Glomerular visceral epithelial cell (primary cell): Measurements from ENCODE around the gene DYNLT5.
"Not testable (repeated sequence)": the region's sequence is repeated elsewhere in the genome, so short reads cannot be mapped to it uniquely, and the experiment has no call there.

Source experiments
- DNase-seq: peaks from one replicate; pipeline ENCODE4 v3.0.0-alpha.2; 2016; ENCODE audit errors: extremely low spot score

The DYNLT5 gene

DNA sequence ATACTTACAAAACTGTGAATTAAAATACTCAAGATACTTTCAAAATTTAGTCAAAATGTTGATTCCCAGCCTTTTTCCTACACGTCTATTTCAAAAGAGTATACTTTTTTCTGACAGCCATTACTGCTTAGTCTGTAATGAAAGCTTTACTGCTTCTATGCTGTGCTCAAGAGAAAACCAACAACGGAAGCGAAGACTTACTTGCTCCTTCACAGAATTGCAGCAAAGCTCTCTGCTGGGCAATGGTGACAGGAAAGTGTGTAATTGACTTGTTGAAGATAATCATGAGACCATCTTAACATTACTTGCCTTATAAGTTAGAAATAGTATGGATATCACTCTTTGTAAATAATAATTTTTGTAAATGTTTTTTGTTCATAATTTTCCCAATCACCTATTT, 1.7 kb upstream of the DYNLT5 start:
- no peak for DNase-seq

GRCh38 chr1:66751160-66751559, 1.1 kb upstream of the DYNLT5 start:
- no peak for DNase-seq

DNA sequence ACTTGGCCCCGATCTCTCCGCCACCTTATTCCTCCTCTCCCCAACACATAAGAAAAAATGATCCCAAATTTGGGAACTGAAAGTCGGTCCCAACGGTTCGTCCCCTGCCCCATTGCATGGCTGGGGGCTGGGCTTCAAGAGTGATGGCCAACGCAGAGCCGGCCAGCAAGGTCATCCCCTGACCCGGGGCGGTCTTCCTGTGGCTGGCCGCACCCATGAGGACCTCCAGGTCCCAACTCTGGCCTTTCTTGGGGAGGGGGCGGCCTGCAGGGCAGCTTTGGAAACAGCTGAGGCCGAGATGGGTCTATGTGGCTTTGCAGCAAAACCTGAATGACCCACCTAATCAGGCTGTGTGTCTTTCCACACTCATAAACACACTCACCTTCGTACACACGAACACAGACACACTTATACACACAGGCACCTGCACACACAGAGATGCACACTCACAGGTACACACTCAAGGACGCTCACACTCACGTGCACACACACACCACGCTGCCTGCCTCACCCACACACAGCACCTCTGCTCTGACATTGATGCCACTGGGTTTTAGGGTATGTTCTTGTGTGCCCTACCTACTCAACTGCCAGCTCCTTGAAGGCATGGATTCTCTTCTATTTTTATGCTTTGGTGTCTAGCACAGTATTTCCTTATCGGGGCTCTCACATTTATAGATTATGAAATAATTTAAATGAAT, 562 bp downstream of the DYNLT5 start:
- no peak for DNase-seq

DNA sequence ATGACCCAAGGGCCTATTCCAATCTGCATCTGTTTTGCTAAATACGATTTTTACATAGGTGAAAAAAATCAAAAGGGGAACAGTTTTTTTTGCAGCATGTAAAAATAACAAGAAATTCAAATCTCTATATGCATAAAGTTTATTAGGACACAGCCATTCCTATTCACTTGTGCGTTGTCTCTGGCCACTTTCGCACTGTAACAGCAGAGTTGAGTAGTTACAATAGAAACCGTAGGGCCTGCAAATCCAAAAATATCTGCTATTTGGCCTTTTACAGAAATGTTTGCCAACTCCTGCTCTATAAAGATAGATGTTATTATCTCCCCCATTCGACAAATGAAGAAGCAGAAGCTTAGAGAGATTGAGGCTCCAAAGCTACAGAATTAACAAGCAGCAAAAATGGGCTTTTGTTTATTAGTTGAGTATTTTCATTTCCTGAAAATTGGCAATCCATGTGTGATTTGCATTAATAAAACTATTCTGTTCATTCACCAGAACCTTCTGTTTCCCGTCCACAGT, 5.5 kb downstream of the DYNLT5 start:
- no peak for DNase-seq

DNA sequence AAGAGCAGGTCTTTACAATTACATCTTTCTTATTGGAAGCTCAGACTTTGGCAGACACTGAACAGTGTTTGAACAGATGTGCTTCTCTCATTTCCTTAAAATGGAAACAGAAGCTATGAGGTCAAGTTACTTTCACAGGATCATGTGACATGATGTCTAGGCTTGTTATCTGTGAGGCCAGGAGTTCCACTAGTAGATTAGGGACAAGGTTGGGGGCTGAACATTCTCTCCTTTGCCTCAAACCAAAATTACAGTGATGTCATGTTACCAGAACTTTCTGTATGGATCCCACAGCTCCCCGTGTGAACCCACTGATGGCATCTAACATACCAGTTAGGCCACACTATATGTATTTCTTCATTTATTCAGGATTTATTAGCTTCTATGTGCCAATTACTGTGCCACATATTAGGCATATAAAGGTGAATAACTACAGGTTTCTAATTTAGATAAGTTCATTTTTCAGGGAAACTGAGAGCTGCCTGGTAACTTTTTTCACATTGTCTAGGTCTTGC, 6.0 kb downstream of the DYNLT5 start:
- no peak for DNase-seq

GRCh38 chr1:66760506-66760905, 8.2 kb downstream of the DYNLT5 start:
- DNase-seq = no peak

- no peak for DNase-seq
These were observed 9.0 kb downstream of the DYNLT5 start for GRCh38 chr1:66761221-66761620.

DNA sequence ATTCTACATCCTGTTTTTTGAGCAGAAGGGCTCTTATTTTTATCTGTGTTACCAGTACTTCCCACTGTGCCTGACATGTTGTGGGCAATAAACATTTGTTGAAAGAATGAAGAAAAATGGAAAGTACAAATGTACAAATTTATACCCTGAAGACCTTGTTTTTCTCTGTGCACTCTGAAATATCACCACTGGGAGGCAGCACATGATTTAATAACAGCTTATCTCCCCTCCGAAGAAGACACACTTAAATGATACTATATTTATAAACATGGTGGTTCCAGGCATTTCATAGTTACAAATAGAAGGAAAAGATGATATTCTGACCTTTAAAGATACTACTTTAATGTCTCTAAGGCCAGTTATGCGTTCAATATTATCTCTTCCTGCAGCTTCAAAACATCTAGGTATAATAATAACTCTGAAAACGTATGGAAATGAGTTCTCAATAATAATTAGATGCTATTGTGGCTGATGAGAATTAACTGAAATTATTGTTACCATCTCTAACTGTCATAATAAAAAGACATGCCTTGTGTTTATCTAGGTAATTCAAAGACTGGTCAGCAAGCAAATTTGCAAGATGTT, 12.8 kb downstream of the DYNLT5 start:
- peak; percentile 51 for DNase-seq

DNA sequence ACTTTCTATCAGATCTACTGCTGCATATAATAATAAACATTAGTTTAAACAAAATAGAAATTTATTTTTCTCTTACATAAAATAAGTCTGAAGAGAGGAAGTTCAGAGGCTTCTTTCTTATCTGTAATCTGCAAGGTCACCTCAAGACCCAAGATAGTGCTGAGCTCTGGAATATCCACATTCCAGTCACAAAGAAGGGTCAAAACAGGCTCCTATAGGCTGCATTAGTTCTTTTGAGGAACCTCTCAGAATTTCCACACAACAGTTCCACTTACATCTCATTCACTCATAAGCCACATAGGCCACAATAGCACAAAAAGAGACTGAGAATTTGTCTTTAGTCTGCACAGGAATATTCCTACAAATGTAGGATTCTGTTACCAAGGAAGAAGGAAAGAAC, 15.4 kb downstream of the DYNLT5 start:
- no peak for DNase-seq

- no peak for DNase-seq
These were observed 16.7 kb downstream of the DYNLT5 start for GRCh38 chr1:66768965-66769364.

GRCh38 chr1:66769512-66770229, 17.4 kb downstream of the DYNLT5 start:
- DNase-seq = no peak

- DNase-seq = no peak
These were observed 18.0 kb downstream of the DYNLT5 start for GRCh38 chr1:66770240-66770639.

DNA sequence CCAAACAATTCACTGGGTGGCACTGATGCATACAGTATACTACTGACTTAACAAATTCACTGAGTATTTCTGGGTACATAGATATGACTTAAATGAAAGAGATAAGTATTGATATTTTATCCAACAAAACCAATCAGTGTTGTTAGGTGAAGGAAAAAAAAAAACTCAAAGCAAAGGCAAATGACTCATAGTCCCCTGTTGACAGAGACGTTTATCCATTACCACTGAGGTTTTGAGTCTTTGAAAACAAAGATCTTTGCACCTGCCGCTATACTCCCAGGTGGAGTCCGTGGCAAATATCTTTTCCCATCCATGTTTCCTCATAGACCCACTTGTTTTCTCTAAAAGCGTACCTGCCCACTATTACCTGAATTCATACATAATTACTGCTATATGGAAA, 18.4 kb downstream of the DYNLT5 start:
- no peak for DNase-seq

- no peak for DNase-seq
These were observed 21.0 kb downstream of the DYNLT5 start for GRCh38 chr1:66773227-66773626.

- DNase-seq = no peak
These were observed 22.2 kb downstream of the DYNLT5 start for GRCh38 chr1:66774438-66774837.

GRCh38 chr1:66775646-66776045, 23.4 kb downstream of the DYNLT5 start:
- DNase-seq = no peak

DNA sequence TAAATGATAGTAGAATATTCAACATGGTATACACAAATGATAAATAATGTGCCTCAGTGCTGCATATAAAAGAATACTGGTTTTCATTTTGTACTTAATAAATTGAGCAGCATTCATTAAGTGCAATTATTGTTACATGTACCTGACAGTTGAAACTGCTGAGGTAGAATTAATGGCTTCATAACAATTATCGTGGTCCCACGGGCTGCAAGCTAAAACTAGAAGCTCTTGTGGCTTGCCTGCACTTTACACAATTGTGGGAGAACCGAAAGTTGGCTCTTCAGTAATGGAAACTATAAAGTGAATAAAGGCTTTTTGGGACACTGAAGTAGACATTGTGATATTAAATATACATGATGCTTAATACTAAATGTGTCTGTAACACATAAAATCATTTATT, 25.6 kb downstream of the DYNLT5 start:
- no peak for DNase-seq

DNA sequence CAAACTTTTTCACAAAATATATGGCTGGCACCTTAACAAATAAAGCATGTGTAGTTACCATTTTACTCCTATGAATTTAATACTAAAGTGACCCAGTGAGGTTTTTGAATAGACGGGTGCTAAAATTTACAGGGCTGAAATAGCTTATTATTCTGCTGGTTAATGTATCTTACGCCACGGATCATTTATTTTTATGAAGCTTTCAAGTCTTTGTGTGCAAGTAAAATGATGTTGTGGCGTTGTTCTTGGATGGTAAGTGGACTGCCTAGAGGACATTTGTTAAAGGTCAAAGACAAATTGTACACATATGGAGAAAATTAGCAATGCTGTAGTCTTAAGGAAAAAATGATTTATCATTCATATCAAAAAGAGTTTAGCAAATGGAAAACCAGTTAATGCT, 26.0 kb downstream of the DYNLT5 start:
- no peak for DNase-seq

GRCh38 chr1:66778969-66779368, 26.7 kb downstream of the DYNLT5 start:
- DNase-seq = no peak

DNA sequence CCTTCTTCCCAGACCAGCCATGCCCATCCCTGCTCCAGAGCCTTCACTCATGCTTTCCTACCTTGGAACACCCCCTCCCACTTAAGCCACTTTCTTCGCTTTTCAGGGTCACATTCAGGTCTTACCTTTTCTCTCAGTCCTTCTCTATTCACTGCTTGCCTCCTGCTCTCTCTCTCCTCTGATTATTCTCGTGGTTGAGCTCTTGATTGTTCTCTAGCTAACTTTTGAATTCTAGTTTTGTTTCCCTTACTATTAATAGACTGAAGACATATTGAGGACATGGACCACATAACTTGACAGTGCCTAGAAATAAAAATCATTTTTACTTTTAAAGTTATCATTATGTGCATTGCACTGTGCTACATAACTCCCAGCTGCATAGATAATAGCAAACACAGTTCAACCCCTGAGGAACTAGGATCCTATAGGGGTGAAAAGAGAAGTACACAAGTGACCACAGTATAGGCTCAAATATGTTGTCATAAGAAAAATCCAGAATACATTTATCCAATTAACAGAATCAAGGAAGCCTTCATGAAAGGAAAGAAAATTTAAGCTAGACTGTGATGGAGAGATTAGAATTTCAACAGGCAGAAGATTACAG, 27.3 kb downstream of the DYNLT5 start:
- no peak for DNase-seq

- DNase-seq = not testable (repeated sequence)
These were observed 33.5 kb downstream of the DYNLT5 start for GRCh38 chr1:66785800-66786199.

DNA sequence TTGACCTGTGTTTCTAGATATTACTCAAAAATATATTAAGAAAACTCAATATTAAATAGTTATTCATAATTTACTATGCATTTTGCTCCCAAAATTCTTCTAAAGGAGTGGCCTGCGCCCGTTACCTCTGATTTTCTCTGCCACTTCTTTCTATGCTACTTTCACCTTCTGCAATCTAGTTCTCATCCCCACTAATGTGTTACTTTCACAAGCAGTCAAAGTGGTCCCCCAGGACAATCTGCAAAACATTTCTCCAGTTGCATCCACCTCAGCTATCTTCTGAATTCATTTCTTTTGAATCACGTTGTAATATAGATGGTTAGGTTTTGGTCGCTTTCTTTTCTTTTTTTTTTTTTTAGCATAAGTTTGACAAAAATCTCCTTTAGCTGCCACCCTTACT, 35.4 kb downstream of the DYNLT5 start:
- DNase-seq = no peak
